Neural crest cell (in vitro differentiated cells): ENCODE measurements around the gene CRTC1. TPM values are rescaled to one million over a fixed set of nuclear protein-coding genes. Genes with fewer than 3 reads are reported as not detected.

ENCODE experiments used
- DNase-seq: peaks from one replicate; pipeline ENCODE4 v3.0.0; 2021; ENCODE audit warnings: low read depth, mixed read lengths, low spot score
- H3K27ac Mint-ChIP-seq: one replicate; pipeline ENCODE4 v1.8.0; 2021; ENCODE audit warnings: mild to moderate bottlenecking, mixed read lengths; ENCODE audit not compliant: unreplicated experiment
- H3K27me3 Mint-ChIP-seq: 2 replicates; pipeline ENCODE4 v1.8.0; 2021; ENCODE audit warnings: low read depth, mild to moderate bottlenecking, mixed read lengths
- H3K36me3 Mint-ChIP-seq: 2 replicates; pipeline ENCODE4 v1.8.0; 2021; ENCODE audit warnings: low read depth, mild to moderate bottlenecking, mixed read lengths
- H3K4me1 Mint-ChIP-seq: 2 replicates; pipeline ENCODE4 v1.8.0; 2021; ENCODE audit warnings: mixed read lengths
- H3K4me3 Mint-ChIP-seq: one replicate; pipeline ENCODE4 v1.8.0; 2021; ENCODE audit warnings: mild to moderate bottlenecking, mixed read lengths
- H3K9me3 Mint-ChIP-seq: 2 replicates; pipeline ENCODE4 v1.8.0; 2021; ENCODE audit warnings: mixed read lengths
- CTCF ChIP-seq: fragments of 200-600 bp; sonication (generic); conservative IDR thresholded peaks from 2 replicates; pipeline ENCODE4 v1.5.0; 2021; ENCODE audit warnings: antibody characterized with exemption, mild to moderate bottlenecking
- total RNA-seq: library from RNA; stranded (reverse); gene quantifications from 2 replicates; pipeline ENCODE4 v1.2.1, GENCODE V29; 2021

Gene CRTC1
- total RNA-seq, 1 donor from 2014 or later, result 24.1 TPM

DNA sequence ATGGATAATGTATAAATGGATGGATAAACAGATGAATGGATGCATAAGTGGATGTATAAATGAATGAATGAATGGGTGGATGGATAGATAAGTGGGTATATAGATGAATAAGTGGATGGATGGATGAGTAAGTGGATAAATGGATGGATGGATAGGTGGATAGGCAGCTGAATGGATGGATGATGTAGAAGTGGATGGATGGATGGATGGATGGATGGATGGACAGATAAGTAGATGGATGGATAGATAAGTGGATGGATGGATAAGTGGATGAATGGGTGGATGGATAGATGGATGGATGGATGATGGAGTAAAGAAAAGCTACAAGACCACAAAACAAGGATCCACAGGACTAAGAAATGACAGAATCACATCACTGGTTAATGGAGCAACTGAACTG is 116.6 kb downstream of the CRTC1 start:
- Mint-ChIP-seq H3K4me1 (no peaks in the 10 kb centered on the region), H3K27me3 (peaks cover 36% of the 10 kb centered on the region), H3K27ac (no peak overlapping the region), H3K4me3 (no peak overlapping the region), H3K9me3 (no peaks in the 10 kb centered on the region), H3K36me3 (no peaks in the 10 kb centered on the region)
- TF ChIP-seq CTCF, result no peak
- no peak for DNase-seq

- Mint-ChIP-seq H3K4me3 (no peak overlapping the region), H3K36me3 (no peaks in the 10 kb centered on the region), H3K27ac (no peak overlapping the region), H3K27me3 (peaks cover 33% of the 10 kb centered on the region), H3K4me1 (no peaks in the 10 kb centered on the region), H3K9me3 (no peaks in the 10 kb centered on the region)
- TF ChIP-seq CTCF, result no peak
- no peak for DNase-seq
These were observed 117.2 kb downstream of the CRTC1 start for GRCh38 chr19:18800636-18801035.

DNA sequence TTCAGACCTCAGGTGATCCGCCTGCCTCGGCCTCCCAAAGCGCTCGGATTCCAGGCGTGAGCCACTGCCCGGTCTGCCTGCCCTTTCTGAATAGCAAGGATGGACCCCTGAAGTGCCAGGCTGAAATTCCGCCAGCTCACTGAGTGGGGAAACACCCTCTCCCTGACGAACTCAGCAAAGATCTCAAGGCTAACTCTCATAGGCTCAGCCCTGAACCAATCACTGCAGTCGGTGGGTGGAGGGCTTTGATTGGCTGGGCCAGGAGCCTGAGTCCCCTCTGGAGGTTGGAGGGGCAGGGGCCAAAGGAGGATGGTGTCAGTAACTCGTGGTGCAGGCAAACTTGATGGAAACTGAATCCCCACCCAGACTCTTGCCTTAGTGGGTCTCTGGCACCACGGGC is 118.9 kb downstream of the CRTC1 start:
- H3K4me3 Mint-ChIP-seq, result no peak overlapping the region
- DNase-seq, result no peak
- no peaks in the 10 kb centered on the region for H3K9me3 Mint-ChIP-seq
- H3K36me3 Mint-ChIP-seq, result no peaks in the 10 kb centered on the region
- TF ChIP-seq CTCF, result no peak
- H3K27ac Mint-ChIP-seq, result no peak overlapping the region
- peaks cover 17% of the 10 kb centered on the region for H3K27me3 Mint-ChIP-seq
- H3K4me1 Mint-ChIP-seq, result no peaks in the 10 kb centered on the region

DNA sequence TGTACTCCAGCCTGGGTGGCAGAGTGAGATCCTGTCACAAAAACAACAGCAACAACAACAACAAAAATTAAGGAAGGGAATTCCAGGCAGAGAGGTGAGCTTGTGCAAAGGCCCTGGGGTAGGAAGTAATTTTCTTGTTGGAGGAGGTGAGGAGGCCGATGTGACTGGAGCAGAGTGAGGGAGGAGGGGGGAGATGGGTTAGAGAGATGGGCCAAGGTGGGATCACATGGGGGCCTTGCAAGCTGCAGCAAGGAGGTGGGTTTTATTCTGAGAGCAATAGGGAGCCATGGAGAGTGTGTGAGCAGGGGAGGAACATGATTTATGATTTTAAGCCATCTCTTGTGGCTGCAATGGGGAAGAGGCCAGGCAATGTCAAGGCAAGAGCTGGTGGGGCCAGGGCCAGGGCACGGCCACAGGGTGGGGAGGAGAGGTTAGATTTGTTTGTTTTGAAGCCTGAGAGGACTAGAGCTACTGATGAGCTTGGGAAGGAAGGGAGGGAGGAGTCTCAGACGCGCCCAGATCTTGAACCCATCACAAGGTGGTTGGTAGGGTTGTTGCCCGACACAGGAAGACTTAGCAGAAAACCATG is 120.2 kb downstream of the CRTC1 start:
- DNase-seq, result no peak
- TF ChIP-seq CTCF, result no peak
- H3K9me3 Mint-ChIP-seq, result no peaks in the 10 kb centered on the region
- no peaks in the 10 kb centered on the region for H3K4me1 Mint-ChIP-seq
- no peak overlapping the region for H3K27ac Mint-ChIP-seq
- H3K27me3 Mint-ChIP-seq, result peaks cover 6% of the 10 kb centered on the region
- no peak overlapping the region for H3K4me3 Mint-ChIP-seq
- no peaks in the 10 kb centered on the region for H3K36me3 Mint-ChIP-seq

DNA sequence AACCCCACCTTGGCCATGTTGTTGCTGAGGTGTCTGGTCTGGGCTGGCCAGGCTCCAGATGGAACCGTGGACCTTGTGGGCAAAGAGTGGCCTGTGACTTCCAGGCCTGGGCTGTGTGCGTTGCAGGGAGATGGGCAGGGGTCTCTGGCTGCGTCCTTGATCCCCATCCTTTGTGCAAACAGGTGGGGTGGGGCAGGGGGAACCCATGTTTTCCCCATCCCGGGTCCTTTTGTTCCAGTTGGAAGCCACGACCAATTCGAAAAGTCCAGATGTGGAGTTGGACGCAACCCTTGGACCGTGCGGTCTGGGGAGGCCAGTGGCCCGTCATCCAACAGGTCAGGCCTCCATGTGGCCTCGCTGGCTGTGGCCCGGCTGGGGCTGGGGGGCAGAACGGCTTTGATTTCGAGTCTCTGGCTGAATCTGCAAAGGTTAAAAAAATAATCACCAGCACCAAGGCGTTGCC is 120.7 kb downstream of the CRTC1 start:
- DNase-seq, result no peak
- Mint-ChIP-seq H3K27me3 (peaks cover 11% of the 10 kb centered on the region), H3K4me3 (no peak overlapping the region), H3K9me3 (no peaks in the 10 kb centered on the region), H3K4me1 (no peaks in the 10 kb centered on the region), H3K27ac (no peak overlapping the region), H3K36me3 (no peaks in the 10 kb centered on the region)
- no peak for TF ChIP-seq CTCF
